B cell (primary cell): ENCODE data around the gene ZNRD2. TPM values are rescaled to one million over a fixed set of nuclear protein-coding genes. Genes with fewer than 3 reads are reported as not detected.
A peak's percentile ranks its signal among the peaks of the same experiment; 100 is the strongest.

Source experiments
- ATAC-seq: fragments of 200-7000 bp; cut with Tn5 transposase; one replicate; pipeline ENCODE4 v1.10.0; 2021; ENCODE audit warnings: low read depth, mild to moderate bottlenecking, moderate number of reproducible peaks, moderate library complexity
- CTCF ChIA-PET: fragments of 350-600 bp; sonication (Branson Sonifier 250); formaldehyde crosslinking; loops from one replicate; lab custom pipeline; 2021; ENCODE audit warnings: antibody characterized with exemption, inconsistent platforms; lab: Charles Lee
- POLR2A ChIA-PET: fragments of 350-600 bp; sonication (Branson Sonifier 250); formaldehyde crosslinking; loops from one replicate; lab custom pipeline; 2021; ENCODE audit warnings: antibody characterized with exemption; lab: Charles Lee
- DNase-seq: peaks from one replicate; pipeline ENCODE4 v3.0.0; 2013
- H2AFZ ChIP-seq: 2 replicates; pipeline ENCODE4 v1.6.1; 2012; ENCODE audit warnings: mild to moderate bottlenecking, low read depth, low read length; ENCODE audit not compliant: insufficient read depth, poor library complexity, severe bottlenecking
- H3K27ac ChIP-seq, 2 donors: 1 replicate in 1 of 2; 2 replicates in 1 of 2; pipeline ENCODE4 v1.5.1; 2012 to 2013; ENCODE audit warnings: low read length in 2 of 2, mild to moderate bottlenecking in 2 of 2, moderate library complexity in 1 of 2
- H3K27me3 ChIP-seq, 4 experiments: fragments of 200-600 bp in 1 of 4; sonication (generic) in 1 of 4; replicated peaks in 1 of 4; 1 replicate in 2 of 4; 2 replicates in 2 of 4; pipeline versions ENCODE4 v1.6.1 to v1.7.0; 2013 to 2016; ENCODE audit warnings: low read length in 3 of 4, mild to moderate bottlenecking in 2 of 4, mixed read lengths in 1 of 4, moderate library complexity in 1 of 4; ENCODE audit not compliant: insufficient read depth in 4 of 4, control insufficient read depth in 3 of 4; ENCODE audit errors: control extremely low read depth in 1 of 4
- H3K36me3 ChIP-seq, 2 experiments: replicated peaks in 1 of 2; 1 replicate in 1 of 2; 2 replicates in 1 of 2; pipeline versions ENCODE4 v1.6.1 to v1.7.1; 2013; ENCODE audit warnings: low read length in 1 of 2; ENCODE audit not compliant: insufficient read depth in 2 of 2, control insufficient read depth in 1 of 2; ENCODE audit errors: control extremely low read depth in 1 of 2, extremely low read depth in 1 of 2
- H3K4me1 ChIP-seq, 2 donors: fragments of 200-600 bp in 1 of 2; sonication (generic) in 1 of 2; 1 replicate in 1 of 2; 2 replicates in 1 of 2; pipeline versions ENCODE4 v1.5.1 to v1.6.1; 2013 to 2017; ENCODE audit warnings: low read length in 2 of 2; ENCODE audit not compliant: control insufficient read depth in 2 of 2, insufficient read depth in 2 of 2
- H3K4me2 ChIP-seq: replicated peaks from 2 replicates; pipeline ENCODE3; 2012; ENCODE audit warnings: mild to moderate bottlenecking, low read depth, low read length; ENCODE audit not compliant: poor library complexity, severe bottlenecking
- H3K4me3 ChIP-seq, 5 experiments: fragments of 200-600 bp in 1 of 5; sonication (generic) in 1 of 5; 1 replicate in 3 of 5; 2 replicates in 2 of 5; pipeline versions ENCODE4 v1.5.1 to v1.7.0; 2011 to 2016; ENCODE audit warnings: low read length in 4 of 5, mild to moderate bottlenecking in 4 of 5, low read depth in 2 of 5, control low read depth in 1 of 5, moderate library complexity in 1 of 5; ENCODE audit not compliant: insufficient read depth in 1 of 5; ENCODE audit errors: control extremely low read depth in 1 of 5, extremely low read depth in 1 of 5
- H3K79me2 ChIP-seq: fragments of 200-600 bp; sonication (generic); one replicate; pipeline ENCODE4 v1.6.0; 2016; ENCODE audit warnings: low read length; ENCODE audit not compliant: control insufficient read depth, insufficient read depth
- H3K9ac ChIP-seq: fragments of 200-600 bp; sonication (generic); 2 replicates; pipeline ENCODE4 v1.6.1; 2017; ENCODE audit warnings: mild to moderate bottlenecking, low read length, moderate library complexity
- H3K9me3 ChIP-seq, 3 donors: one replicate each; pipeline versions ENCODE4 v1.6.1 to v1.7.1; 2013; ENCODE audit warnings: low read length in 2 of 3; ENCODE audit not compliant: control insufficient read depth in 2 of 3, insufficient read depth in 1 of 3; ENCODE audit errors: control extremely low read depth in 1 of 3
- H4K20me1 ChIP-seq: 2 replicates; pipeline ENCODE4 v1.6.0; 2012; ENCODE audit warnings: mild to moderate bottlenecking, low read length; ENCODE audit not compliant: insufficient read depth, control insufficient read depth, poor library complexity, severe bottlenecking
- H3K27ac Mint-ChIP-seq: one replicate; pipeline ENCODE4 v1.8.0; 2021; ENCODE audit warnings: mixed read lengths
- H3K27me3 Mint-ChIP-seq: one replicate; pipeline ENCODE4 v1.8.0; 2021; ENCODE audit warnings: mixed read lengths
- H3K4me1 Mint-ChIP-seq: one replicate; pipeline ENCODE4 v1.8.0; 2021; ENCODE audit warnings: mixed read lengths
- H3K4me3 Mint-ChIP-seq: one replicate; pipeline ENCODE4 v1.8.0; 2021; ENCODE audit warnings: mixed read lengths
- H3K9me3 Mint-ChIP-seq: one replicate; pipeline ENCODE4 v1.8.0; 2022; ENCODE audit warnings: mixed read lengths; ENCODE audit not compliant: insufficient read depth
- EZH2 ChIP-seq: IDR thresholded peaks from 2 replicates; pipeline ENCODE4 v1.6.1; 2012; ENCODE audit warnings: borderline replicate concordance, low read depth, mild to moderate bottlenecking, moderate library complexity, low read length; ENCODE audit not compliant: insufficient read depth, poor library complexity, severe bottlenecking
- WGBS: methylation state at CpG from one replicate; pipeline ENCODE4 v1.1.5; 2013; ENCODE audit warnings: missing lambda C conversion rate; ENCODE audit not compliant: insufficient coverage; 5-methylcytosine and 5-hydroxymethylcytosine counted together
- intact Hi-C: fragments of 100-400 bp; cut with micrococcal nuclease; formaldehyde crosslinking; loops from one replicate; pipeline ENCODE4 v1.10.0; 2022
- polyA plus RNA-seq: library from polyadenylated mRNA; depleted of rRNA; stranded (reverse); fragments of >200 nt; gene quantifications from 2 replicates; pipeline ENCODE4 v1.2.3, GENCODE V29; 2012
- total RNA-seq, 2 donors: library from RNA; stranded (reverse); fragments of 120-200 nt in 1 of 2; gene quantifications; 1 replicate in 1 of 2; 2 replicates in 1 of 2; pipeline versions ENCODE4 v1.2.3 to v1.2.4, GENCODE V29; 2013 to 2022
- TF ChIP-seq, protein P1 (sequence below): fragments of 200-600 bp; IDR thresholded peaks from one replicate; pipeline ENCODE4 v1.8.0; 2022; ENCODE audit warnings: antibody characterized with exemption, mild to moderate bottlenecking

Gene ZNRD2
- total and polyA plus RNA-seq, 2 donors (not counting 1 experiment from before 2014, with no cell fraction given): 22.1 to 112 TPM

DNA sequence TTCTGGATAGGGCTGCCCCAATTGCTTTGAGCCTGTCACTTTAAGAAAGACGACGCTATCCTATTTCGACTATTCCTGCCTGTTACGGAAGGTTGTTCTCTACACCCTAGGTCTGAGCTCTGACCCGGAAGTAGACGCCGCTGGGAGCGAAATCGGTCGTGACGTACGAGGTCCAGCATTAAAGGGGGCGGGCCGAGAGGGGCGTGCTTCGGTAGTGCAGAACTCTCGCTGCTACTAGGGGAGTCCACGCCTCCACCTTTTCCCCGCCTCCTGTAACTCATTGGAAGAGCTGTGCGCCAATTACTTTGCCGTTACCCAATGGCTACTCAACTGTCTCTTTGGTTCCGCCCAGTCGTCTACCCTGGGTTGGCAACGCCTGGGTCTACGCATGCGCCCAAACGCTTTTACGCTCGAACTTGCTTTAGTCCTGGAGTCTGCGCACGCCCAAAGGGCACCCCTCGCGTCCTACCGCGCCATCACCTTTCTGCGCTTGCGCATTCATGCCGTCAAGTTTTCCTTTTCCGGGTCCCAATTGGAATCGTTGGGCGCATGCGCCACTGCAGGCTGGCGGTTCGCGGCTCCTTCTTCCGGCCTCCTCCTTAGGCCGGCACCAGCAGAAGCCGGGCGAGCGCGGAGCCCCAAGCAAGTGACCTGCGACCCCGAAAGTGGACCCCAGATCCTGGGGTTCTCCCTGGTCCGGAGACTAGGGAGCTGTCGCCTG lies 45.1 kb downstream of the ZNRD2 start, which contains the start of gene PCNX3:
TSS of gene PCNX3 (plus strand) at position 548 of the 721 bp plus-strand sequence. CDS start 536 bp downstream, outside the sequence.
- Mint-ChIP-seq H3K4me3 (peak within 1 kb of the TSS; percentile 98), H3K9me3 (no peaks in the 10 kb centered on the region), H3K27me3 (no peaks in the 10 kb centered on the region), H3K27ac (peak within 1 kb of the TSS; percentile 97), H3K4me1 (peaks cover 49% of the 10 kb centered on the region)
- DNase-seq (peak; percentile 100), ATAC-seq (peak; percentile 88)
- Histone ChIP-seq H3K9ac (peak within 1 kb of the TSS; percentile 92), H4K20me1 (peaks cover 60% of the 10 kb centered on the region), H3K4me3 (peak within 1 kb of the TSS; percentile 64 to 93 (median 88)), H3K4me2 (peak within 1 kb of the TSS; percentile 84), H3K27me3 (no peaks in the 10 kb centered on the region), H2AFZ (peak within 1 kb of the TSS; percentile 80), H3K4me1 (peaks cover 39 to 47% of the 10 kb centered on the region in 2 donors), H3K9me3 (no peaks in the 10 kb centered on the region), H3K79me2 (peaks cover 87% of the 10 kb centered on the region), H3K36me3 (peaks cover 0 to 48% of the 10 kb centered on the region in 2 experiments), H3K27ac (peak within 1 kb of the TSS; percentile 85 to 89)
- under 1% methylated on average over 55 of the region's 55 CpGs for WGBS
- ChIA-PET CTCF (interaction anchor here (0.8 to 3.8 kb wide), 20 partner anchors 10 to 275 kb away, joined by 3 to 21 read pairs (median 4); partner anchors contain the start of genes CCDC85B, CFL1, EHBP1L1 and FAM89B), POLR2A (interaction anchor here (0.6 to 3.9 kb wide), 24 partner anchors 10 to 765 kb away, joined by 3 to 28 read pairs (median 5); partner anchors contain the start of genes BANF1, CCDC85B, CFL1 and EHBP1L1)
- intact Hi-C loops: loop anchor here (1.0 to 10.0 kb wide), 15 partner anchors 23 to 501 kb away; partner anchors contain the start of genes BANF1, CFL1, EIF1AD and KAT5
- TF ChIP-seq, protein P1, sequence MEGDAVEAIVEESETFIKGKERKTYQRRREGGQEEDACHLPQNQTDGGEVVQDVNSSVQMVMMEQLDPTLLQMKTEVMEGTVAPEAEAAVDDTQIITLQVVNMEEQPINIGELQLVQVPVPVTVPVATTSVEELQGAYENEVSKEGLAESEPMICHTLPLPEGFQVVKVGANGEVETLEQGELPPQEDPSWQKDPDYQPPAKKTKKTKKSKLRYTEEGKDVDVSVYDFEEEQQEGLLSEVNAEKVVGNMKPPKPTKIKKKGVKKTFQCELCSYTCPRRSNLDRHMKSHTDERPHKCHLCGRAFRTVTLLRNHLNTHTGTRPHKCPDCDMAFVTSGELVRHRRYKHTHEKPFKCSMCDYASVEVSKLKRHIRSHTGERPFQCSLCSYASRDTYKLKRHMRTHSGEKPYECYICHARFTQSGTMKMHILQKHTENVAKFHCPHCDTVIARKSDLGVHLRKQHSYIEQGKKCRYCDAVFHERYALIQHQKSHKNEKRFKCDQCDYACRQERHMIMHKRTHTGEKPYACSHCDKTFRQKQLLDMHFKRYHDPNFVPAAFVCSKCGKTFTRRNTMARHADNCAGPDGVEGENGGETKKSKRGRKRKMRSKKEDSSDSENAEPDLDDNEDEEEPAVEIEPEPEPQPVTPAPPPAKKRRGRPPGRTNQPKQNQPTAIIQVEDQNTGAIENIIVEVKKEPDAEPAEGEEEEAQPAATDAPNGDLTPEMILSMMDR: no peak
- TF ChIP-seq EZH2: no peak
